Measurements from ENCODE around the gene C6orf47. TPM values are rescaled to one million over a fixed set of nuclear protein-coding genes. Genes with fewer than 3 reads are reported as not detected.

The C6orf47 gene
- total and polyA plus RNA-seq, 2 of the 13 experiments (the other 11 are each of a cell fraction or from before 2014, with no cell fraction given) = 1.7 to 18.1 TPM

- TF ChIP-seq TRAFD1 (CRISPR knock-in tag; IDR thresholded peaks at IDR 0.05; ENCODE audit: borderline replicate concordance) (peak; percentile 76; the same call in 1 of the 2 replicates), ZNF782 (CRISPR knock-in tag; IDR thresholded peaks at IDR 0.05; ENCODE audit: borderline replicate concordance) (no peak), NFYB (CRISPR knock-in tag; IDR thresholded peaks at IDR 0.05) (peak; percentile 59), ZNF569 (CRISPR knock-in tag; IDR thresholded peaks at IDR 0.05; ENCODE audit: borderline replicate concordance) (no peak), KDM3A (CRISPR knock-in tag; IDR thresholded peaks at IDR 0.05; ENCODE audit: low read depth) (no peak), CREBL2 (CRISPR knock-in tag; IDR thresholded peaks at IDR 0.05; ENCODE audit: borderline replicate concordance) (no peak), TRIM24 (CRISPR knock-in tag; IDR thresholded peaks at IDR 0.05) (no peak), ZBTB1 (CRISPR knock-in tag; IDR thresholded peaks at IDR 0.05; ENCODE audit: borderline replicate concordance) (no peak), SNAPC4 (CRISPR knock-in tag; IDR thresholded peaks at IDR 0.05) (no peak), AGO2 (optimal IDR thresholded peaks at IDR 0.05; ENCODE audit: low read depth, low read length) (no peak), MXD4 (CRISPR knock-in tag; IDR thresholded peaks at IDR 0.05) (peak; percentile 7; the same call in 1 of the 2 replicates), ADNP (CRISPR knock-in tag; IDR thresholded peaks at IDR 0.05) (no peak), ATRX (CRISPR knock-in tag; IDR thresholded peaks at IDR 0.05; ENCODE audit: borderline replicate concordance) (no peak), ZNF225 (CRISPR knock-in tag; IDR thresholded peaks at IDR 0.05) (no peak), DMTF1 (CRISPR knock-in tag; IDR thresholded peaks at IDR 0.05) (peak; percentile 46), E2F2 (CRISPR knock-in tag; IDR thresholded peaks at IDR 0.05; ENCODE audit: borderline replicate concordance) (no peak), MAX (IDR thresholded peaks at IDR 0.05) (no peak), NFKBIZ (CRISPR knock-in tag; IDR thresholded peaks at IDR 0.05) (no peak), ZIK1 (CRISPR knock-in tag; IDR thresholded peaks at IDR 0.05; ENCODE audit: borderline replicate concordance, low read depth) (0 out of 2 replicates have a peak, but pooled peaks have one; percentile 57)
Observed at GRCh38 chr6:31651602-31652191, 8.9 kb downstream of the C6orf47 start (continued).

Measured in HepG2 (cell line).